HG03457 (cell line): ENCODE results near the gene GAS6.

Source experiments
- ATAC-seq: cut with Tn5 transposase; IDR thresholded peaks from one replicate; pipeline ENCODE4 v1.9.1; 2021; ENCODE audit warnings: moderate number of reproducible peaks; ENCODE audit not compliant: unreplicated experiment

Gene GAS6

DNA sequence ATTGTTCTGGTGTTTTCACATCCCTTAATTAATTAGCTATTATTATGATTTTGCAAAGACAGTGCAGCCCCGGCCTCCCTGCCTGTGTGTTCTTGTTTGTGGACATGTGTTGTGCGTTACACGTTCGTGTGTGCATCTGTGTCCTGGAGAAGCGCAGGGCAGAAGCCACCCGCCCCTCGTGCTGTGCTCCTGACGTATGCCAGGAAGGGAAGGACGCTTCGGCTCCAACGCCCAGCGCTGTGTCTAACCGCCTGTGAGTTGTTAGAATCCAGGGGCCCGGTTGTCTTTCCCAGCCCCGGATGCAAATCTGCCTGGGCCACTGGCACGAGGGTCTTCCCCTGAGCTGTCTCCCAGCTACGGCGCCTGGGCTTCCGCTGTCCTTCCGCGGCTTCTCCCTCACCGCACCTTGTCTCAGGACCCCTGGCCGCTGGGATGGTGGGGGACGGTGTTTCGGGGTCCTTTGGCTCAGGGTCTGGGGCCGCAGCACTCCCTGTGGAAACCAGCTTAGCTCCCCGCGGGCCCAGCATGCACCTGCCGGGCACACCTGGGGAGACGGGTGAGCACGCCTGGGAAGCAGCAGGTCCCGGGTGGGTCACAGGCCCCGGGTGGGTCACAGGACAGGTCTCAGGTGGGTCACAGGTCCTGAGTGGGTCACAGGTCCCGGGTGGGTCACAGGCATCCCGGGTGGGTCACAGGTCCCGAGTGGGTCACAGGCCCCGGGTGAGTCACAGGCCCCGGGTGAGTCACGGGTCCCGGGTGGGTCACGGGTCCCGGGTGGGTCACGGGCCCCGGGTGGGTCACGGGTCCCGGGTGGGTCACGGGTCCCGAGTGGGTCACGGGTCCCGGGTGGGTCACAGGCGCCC, 51.5 kb downstream of the GAS6 start:
- ATAC-seq: no peak

DNA sequence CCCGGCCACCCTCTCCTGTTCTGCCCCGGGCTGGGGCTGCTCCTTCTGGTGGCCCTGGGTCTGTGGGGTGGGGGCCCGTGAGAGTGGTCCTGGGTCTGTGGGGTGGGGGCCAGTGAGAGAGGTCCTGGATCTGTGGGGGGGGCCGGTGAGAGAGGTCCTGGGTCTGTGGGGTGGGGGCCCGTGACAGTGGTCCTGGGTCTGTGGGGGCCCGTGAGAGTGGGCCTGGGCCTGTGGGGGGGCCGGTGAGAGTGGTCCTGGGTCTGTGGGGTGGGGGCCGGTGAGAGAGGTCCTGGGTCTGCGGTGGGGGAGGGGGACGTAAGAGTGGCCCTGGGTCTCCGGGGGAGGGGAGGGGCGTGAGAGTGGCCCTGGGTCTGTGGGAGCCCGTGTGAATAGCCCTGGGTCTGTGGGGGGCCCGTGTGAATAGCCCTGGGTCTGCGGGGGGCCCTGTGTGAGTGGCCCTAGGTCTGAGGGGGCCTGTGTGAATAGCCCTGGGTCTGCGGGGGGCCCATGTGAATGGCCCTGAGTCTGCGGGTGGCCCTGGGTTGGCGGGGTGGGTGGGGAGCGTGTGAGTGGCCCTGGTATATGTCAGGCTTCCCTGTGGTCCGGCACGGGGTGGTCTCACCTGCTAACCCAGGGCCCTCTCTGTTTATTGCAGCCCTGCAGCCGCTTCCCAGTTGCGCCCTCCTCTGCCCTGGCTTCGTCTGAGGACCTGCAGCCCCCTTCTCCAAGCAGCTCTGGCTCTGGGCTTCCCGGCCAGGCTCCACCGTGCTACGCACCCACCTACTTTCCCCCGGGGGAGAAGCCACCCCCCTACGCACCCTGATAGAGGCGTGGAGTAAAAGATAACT, 52.6 kb downstream of the GAS6 start:
- no peak for ATAC-seq

DNA sequence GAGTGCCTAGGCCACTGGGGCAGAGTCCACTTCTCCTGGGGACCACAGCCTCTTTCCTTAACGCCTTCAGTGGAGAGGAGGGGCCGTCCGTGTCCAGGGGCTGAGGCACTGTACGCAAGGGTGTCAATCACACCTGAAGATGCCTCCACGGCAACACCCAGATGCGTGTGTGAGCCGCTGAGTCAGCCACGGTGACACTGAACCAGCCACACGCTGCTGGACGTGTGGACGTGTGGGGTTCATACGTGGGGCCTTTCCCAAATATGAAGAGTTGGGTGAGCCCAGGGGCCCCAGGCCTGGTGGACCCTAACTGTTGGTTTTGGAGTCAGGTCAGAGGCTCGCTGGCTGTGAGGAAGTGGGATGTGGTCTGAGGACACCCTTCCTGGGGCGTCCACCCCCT, 53.2 kb downstream of the GAS6 start:
- no peak for ATAC-seq

DNA sequence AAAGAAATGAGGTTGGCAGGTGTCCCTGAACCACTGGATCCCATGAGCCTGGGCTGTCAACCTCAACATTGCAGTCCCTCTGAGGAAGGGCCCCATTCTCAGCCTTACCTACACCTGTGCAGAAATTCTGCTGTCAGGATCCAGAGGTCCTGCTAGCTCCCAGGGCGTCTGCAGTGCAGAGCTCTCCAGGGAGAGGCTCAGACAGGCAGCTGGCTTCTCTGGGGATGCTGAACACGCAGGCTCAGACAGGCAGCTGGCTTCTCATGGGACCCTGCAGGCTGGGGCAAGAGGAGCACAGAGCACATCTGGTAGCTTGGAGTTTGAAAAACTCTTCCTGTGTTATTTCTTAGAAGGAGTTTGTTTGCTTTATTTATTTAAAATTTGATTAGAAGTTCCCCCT, 53.9 kb downstream of the GAS6 start:
- ATAC-seq: no peak

DNA sequence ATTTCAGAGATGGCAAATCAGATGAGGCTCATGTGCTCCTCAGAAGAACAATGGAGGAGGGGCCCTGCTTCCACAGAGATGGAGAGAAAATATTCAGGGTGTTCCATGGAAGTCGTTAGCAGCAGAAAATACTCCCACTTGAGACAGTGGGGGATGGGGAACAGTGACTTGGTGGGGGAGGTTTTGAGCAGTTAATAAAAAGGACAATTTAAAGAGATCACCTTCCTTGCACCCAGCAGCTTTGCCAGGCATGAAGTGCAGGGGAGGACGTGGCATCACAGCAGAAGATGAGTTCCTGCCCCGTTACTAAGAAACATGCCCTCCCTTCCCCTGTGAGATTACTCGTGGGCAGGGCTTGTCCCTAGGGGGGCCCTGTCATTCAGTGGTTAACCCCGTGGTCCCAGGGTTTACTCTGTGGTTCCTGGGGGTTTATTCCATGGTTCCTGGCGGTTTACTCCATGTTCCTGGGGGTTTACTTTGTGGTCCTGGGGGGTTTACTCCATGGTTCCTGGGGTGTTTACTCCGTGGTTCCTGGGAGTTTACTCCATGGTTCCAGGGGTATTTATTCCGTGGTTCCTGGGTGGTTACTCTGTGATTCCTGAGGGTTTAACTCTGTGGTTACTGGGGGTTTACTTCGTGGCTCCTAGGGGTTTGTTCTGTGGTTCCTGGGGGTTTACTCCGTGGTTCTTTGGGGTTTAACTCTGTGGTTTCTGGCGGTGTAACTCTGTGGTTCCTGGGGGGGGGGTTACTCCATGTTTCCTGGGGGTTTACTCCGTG, 55.6 kb downstream of the GAS6 start:
- no peak for ATAC-seq

DNA sequence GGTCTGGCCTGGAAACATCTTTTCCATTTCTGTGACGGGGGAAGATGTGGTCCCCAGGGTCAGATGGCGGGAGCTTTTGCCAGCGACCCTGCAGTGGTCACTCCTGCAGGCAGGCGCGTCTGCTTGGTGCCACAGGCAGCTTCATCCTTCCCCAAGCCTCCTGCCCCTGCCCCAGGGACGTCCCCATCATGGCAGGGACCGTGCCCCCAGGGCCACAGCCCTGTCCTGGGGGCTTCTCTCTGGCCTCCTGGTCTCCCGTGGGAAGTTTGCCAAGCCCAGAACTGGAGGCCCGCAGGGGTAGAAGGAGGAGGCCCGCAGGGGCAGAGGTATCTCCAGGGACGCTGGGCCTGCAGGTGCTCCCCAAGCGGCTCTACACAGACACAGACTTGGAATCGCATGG, 57.4 kb downstream of the GAS6 start:
- no peak for ATAC-seq

DNA sequence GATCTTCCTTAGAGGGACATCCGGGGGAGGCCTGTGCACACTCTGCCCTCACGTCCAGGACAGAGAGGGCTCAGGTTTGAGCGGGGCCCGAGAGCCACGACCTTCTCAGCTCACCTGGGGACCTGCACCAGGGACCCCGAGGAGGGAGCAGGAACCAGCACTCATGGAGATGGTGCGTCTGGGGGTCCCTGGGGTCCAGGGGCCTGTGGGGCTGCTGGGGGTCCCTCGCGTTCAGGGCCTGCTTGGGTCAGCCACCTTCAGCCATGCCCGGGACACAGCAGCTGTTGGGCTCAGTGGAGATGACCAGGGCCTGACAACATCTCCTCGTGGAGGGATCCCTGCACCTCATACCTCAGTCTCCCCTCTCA, 57.8 kb downstream of the GAS6 start:
- ATAC-seq: no peak

DNA sequence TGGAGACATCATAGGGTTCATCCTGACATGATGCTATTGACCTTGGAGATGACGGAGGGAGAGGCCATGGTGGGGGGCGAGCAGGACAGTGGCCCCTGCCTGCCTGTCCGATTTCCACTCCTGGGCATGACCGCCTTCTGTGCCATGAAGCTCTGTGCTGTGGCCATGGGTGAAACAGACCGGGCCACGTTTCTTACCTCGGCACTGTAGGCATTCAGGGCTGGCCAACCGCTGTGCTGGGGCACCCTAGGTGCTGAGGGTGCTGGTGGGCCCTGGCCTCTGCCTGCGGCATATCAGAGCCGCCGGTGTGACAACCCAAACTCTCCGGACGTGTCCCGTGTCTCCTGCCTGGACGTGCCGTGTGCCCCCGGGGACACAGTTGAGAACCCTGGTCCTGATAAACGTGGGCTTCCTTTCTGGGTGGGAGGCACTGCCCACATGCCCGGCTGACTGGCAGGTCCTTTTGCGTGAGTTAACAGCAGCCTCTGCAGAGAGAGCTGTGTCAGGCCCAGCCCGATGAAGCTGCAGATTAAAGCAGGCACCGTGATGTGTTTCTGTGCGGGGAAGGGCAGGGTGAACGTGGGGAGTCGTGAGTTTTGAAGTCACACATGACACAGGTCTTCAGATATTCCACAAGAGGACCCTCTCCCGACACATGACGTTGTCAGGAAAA, 58.3 kb downstream of the GAS6 start:
- ATAC-seq: no peak

DNA sequence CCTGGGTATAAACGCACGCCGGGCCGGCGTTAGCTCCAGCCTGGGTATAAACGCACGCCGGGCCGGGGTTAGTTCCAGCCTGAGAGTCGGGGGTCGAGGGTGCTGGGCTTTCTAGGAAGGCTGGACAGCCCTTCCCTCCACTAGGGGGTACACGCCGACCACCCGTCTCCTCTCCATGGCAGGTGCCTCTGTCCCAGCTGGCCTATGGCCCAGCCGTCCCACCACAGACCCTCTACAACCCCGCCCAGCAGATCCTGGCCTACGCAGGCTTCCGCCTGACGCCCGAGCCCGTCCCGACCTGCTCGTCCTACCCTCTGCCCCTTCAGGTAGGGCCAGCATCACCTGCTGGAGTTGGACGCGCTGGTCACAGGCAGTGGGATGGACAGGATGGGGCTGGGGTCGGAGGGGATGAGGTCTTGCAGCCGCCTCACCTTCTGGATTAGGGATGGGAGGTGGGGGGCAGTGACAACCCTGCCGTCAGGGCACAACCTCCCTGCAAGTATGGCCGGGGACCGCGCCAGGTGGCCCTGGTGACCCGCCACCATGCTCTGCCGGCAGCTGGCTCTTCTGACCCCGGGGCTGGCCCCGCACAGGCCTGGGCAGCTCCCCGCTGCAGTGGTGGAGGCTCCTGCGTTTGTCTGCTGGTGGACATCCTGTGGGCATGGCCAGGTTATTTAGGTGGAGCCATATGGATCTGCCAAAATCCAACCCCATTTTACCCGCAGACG, 59.0 kb downstream of the GAS6 start:
- ATAC-seq: no peak

DNA sequence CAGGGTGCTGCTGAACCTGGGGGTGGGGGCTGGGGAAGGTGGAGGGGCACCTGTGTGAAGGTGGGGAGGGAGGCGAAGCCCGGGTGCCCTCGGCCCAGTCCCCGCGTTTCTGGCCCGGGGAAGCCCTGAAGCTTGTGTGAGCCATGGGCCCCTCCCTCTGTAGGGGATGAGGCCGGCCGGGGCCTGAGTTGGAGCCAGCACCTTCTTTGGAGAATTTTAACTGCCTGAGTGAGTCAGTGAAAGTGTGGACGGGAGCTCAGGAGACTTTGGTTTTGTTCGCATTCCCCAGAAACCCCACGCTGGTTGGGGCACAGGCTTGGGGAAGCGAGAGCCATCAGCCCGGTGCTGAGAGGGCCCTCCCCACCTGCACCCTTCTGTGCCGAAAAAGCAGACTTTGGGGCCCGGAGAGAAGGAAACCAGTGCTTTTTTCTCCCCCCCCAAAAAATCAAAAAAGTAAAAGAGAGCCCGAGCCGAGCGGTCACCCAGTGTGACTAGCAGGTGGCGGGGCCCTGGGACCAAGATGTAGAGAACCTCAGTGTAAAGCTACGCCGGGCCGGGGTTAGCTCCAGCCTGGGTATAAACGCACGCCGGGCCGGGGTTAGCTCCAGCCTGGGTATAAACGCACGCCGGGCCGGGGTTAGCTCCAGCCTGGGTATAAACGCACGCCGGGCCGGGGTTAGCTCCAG, 59.7 kb downstream of the GAS6 start:
- no peak for ATAC-seq

DNA sequence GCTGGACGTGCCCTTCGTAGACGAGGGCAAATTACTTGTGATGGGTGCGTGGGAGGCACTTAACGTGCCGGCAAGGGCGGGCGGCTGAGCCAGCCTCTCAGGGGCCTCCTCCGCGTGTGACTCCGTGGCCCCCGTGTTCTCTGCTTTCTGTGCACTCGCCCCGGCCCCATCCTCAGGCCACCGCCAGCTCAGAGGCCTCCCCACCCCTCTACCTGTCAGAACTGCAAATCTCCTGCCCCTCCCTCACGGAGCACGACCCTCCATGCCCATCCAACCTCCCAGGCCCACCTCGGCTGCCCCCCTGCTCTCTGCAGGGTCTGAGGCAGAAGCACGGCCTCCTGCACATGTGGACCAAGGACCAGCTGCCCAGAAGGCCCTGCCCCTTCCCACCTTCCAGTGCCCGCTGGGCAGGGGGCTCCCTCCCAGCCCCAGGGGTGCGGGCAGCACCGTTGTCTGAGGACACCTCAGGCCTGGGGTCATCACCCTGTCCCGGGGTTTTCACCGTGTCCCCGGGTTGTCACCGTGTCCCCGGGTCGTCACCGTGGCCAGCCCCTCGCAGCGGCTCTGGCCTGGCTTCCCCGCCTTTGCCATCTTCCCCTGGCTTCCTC, 60.4 kb downstream of the GAS6 start:
- no peak for ATAC-seq

DNA sequence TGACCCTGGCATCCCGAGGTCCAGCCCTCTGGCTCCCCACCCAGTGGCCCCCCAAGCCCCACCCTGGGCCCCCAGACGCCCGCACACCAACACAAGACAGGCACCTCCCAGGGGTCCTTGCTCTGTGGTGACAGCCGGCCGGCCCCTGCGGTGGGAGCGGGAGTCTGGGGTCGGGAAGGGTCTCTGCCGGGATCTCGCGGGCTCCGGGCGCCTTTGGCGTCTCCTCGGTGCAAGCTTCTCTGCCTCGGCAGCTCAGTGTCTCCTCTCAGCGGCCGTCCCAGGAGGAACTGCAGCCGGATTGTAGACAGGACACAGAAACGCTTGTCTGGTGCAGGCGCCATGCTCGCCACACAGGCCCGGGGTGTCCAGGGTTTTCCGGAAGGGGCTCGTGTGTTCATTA, 61.1 kb downstream of the GAS6 start:
- ATAC-seq: no peak

DNA sequence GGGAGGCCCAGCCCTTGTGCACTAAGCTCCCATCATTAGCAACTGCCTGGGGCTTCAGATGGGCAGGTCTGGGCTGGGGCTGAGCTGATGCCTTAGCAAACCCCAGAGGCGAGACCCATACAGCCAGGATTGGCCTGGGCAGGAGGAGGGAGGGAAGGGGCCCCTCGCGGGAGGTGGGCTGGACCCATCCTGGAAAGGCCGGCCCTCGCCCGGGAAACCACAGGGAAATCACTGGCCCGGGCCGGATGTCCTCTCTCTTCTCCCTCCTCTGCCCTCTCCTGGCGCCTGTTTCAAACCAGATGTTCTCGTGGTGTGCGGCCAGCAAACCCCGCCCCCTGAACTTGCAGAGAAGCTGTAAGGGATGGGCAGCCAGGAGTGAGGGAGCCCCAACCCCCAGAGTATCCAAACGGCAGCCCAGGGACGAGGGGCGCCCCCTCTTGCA, 61.8 kb downstream of the GAS6 start:
- ATAC-seq: no peak

DNA sequence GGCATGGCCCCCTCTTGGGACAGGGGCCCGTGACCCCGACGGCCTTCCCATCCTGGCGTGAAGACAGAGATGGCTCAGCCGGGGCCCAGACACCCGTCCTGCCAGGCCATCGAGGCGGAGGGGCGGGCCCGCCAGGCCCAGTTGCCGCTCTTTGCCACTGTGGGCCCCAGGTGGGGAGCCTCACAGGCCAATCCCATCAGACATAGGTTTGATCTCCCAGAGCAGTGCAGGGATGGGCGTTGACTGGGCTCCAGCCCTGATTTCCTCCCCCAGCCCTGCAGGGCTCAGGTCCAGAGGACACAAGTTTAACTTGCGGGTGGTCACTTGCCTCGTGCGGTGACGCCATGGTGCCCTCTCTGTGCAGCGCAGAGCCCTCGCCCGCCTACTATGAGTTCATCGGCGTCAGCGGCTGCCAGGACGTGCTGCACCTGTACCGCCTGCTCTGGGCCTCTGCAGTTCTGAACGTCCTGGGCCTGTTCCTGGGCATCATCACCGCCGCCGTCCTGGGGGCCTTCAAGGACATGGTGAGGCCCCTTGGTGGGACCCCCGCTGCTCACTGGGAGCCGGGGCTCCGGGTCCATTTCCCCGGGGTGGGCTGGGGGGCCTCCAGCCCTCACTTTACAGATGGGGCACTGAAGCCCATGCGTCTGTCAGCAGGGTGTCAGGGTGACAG, 62.5 kb downstream of the GAS6 start:
- ATAC-seq: no peak

DNA sequence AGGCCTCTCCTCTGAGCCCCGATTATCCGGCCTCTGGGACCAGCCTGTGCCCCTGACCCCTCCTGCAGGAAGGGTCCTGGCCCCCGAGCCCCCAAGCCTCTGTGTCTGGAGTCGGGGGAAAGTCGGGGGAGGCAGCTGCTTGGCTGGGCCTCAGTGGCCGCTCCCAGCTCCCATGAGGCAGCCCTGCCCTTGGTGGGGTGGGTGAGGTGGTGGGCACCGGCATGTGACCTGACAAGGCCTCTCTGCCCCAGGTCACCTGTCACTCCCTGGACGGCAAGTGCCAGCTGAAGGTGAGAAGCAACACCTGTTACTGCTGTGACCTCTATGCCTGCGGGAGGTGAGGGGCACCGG, 63.3 kb downstream of the GAS6 start:
- ATAC-seq: no peak

DNA sequence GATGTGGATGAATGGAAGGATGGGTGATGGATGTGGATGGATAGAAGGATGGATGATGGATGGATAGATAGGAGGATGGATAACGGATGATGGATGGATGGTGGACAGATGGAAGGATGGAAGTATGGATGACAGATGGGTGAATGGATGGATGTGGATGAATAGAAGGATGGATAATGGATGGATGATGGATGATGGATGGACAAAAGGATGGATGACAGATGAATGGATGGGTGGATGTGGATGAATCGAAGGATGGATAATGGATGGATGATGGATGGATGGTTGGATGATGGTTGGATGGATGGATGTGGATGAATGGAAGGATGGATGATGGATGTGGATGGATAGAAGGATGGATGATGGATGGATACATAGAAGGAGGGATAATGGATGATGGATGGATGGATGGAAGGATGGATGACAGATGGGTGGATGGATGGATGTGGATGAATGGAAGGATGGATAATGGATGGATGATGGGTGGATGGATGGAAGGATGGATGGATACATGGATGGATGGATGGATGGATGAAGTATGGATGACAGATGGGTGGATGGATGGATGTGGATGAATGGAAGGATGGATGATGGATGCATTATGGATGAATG, 65.6 kb downstream of the GAS6 start:
- ATAC-seq: no peak

DNA sequence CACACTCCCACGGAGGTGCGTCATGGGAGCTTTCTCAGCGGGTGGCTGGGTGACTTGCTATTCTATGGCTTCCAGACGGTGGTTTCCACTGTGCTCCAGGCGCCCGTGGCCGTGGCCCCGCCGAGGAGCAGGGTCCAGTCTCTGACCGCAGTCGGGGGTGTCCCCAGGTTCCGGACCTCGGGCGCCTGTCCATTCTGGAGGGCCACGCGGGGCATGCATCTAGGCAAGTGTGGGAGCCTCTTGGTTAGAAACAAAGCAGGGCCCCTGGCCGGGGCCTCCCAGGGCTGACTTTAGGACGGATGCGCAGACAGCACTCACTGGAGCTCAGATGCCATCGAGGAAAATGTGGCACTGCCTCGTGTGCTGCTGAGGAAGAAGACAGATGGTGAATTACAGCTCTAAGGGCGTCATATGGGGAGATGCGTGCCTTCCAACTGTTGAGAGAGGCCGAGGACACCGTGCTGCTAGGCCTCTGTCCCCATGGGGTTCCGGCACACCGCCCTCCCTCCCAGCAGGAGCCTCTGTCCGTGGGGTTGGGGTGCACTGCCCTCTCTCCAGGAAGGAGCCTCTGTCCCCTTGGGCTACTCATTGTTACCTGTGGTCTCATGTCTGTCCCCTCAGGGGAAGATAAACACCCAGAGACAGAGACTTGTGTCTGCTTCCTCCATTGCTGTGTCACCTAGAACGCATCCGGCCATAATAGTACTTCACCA, 66.8 kb downstream of the GAS6 start:
- ATAC-seq: no peak
